C4-2B (cell line): Measurements from ENCODE around the gene ANKS1B.

Experiments
- ZFX ChIP-seq: fragments of 450-650 bp; IDR thresholded peaks from 2 replicates; pipeline ENCODE4 v1.6.1; 2017
- TF ChIP-seq, protein P1 (sequence below): fragments of 450-650 bp; conservative IDR thresholded peaks from 2 replicates; pipeline ENCODE4 v1.5.1; 2017; ENCODE audit warnings: mild to moderate bottlenecking

DNA sequence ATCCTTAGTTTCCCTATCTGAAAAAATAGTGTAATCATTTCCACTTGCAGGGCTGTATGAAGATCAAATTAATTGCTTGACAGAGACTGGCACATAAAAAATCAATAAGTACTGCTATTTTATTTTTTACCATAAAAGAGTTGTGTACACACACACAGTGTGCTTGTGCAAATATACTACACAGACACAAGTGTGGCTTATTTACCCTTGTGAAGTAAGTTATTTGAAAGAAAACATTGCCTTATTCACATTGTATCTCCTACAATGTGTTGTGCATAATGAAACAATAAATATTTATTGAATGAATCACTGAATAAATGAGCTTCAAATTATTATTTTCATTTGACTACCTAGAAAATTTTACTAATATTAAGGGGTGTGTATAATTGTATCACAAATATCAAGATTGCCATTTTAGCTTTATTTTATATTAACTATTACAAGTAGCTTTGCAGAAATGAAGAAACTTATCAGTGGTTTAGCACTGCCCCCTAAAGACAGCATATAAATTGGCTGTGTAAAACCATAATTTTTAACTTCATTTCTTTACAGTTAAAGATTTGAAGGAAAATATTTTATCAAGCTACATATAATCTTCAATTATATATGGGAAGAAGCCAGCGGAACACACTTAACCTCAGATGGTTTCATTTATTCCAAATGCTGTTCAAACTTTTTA, 325.9 kb downstream of the ANKS1B start:
- TF ChIP-seq, protein P1, sequence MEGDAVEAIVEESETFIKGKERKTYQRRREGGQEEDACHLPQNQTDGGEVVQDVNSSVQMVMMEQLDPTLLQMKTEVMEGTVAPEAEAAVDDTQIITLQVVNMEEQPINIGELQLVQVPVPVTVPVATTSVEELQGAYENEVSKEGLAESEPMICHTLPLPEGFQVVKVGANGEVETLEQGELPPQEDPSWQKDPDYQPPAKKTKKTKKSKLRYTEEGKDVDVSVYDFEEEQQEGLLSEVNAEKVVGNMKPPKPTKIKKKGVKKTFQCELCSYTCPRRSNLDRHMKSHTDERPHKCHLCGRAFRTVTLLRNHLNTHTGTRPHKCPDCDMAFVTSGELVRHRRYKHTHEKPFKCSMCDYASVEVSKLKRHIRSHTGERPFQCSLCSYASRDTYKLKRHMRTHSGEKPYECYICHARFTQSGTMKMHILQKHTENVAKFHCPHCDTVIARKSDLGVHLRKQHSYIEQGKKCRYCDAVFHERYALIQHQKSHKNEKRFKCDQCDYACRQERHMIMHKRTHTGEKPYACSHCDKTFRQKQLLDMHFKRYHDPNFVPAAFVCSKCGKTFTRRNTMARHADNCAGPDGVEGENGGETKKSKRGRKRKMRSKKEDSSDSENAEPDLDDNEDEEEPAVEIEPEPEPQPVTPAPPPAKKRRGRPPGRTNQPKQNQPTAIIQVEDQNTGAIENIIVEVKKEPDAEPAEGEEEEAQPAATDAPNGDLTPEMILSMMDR = peak; percentile 36
- TF ChIP-seq ZFX = no peak
